Pulmonary artery endothelial cell (primary cell): ENCODE results near the gene SPOCD1. TPM values are rescaled to one million over a fixed set of nuclear protein-coding genes. Genes with fewer than 3 reads are reported as not detected.

Experiments used
- DNase-seq: peaks from one replicate; pipeline ENCODE4 v3.0.0-alpha.2; 2011; ENCODE audit warnings: low read depth, low spot score
- total RNA-seq: library from RNA; depleted of rRNA; stranded (reverse); fragments of >200 nt; gene quantifications from 2 replicates; pipeline ENCODE4 v1.2.3, GENCODE V29; 2014

The SPOCD1 gene
- total RNA-seq, 1 donor from 2014 or later: 74.8 TPM

- DNase-seq: no peak
These were observed 57.8 kb downstream of the SPOCD1 start for GRCh38 chr1:31757989-31758388.

DNA sequence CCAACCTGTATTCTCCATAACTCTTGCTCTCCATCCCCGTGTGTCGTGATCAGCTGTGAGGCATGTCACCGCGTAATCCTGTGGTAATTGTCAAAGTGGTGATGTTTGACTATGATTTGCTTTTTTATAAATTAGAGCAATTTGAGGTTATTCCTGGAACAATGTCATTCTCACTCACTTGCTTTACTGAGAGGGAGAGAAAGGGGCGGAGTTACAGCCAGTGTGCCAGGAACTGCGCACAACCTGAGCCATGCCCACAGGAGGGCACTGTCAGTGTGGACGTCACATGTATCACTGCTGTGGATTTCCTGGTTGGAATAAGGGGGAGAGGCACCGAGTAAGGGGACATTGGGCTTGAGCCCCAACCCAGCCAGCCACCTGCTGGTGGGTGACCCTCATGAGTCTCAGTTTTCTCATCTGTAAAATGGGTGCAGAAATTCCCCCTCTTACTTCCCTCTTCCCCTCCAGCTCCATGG, 58.6 kb downstream of the SPOCD1 start:
- no peak for DNase-seq

GRCh38 chr1:31756578-31756977, 59.2 kb downstream of the SPOCD1 start:
- DNase-seq: no peak

GRCh38 chr1:31755850-31756492, 59.9 kb downstream of the SPOCD1 start:
- DNase-seq: no peak

GRCh38 chr1:31755197-31755611, 60.6 kb downstream of the SPOCD1 start:
- no peak for DNase-seq

DNA sequence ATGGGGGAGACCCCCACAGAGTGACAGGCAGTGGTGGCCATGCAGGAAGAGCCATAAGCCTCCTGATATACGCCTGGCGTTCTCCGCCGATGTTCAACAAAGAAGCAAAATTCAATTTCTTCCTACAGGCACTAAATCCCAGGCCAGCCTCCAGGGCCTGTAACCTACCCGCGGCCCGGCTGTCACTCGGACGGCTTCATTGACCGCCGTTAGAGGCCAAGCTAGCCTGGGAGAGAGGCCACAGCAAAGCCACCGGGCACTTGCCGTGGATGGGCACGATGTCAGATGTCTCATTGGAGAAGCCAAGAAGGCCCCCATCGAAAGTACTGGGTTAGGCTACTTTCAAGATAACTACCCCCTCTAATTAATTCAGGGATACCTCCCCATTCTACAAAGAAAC, 61.4 kb downstream of the SPOCD1 start:
- DNase-seq: no peak

DNA sequence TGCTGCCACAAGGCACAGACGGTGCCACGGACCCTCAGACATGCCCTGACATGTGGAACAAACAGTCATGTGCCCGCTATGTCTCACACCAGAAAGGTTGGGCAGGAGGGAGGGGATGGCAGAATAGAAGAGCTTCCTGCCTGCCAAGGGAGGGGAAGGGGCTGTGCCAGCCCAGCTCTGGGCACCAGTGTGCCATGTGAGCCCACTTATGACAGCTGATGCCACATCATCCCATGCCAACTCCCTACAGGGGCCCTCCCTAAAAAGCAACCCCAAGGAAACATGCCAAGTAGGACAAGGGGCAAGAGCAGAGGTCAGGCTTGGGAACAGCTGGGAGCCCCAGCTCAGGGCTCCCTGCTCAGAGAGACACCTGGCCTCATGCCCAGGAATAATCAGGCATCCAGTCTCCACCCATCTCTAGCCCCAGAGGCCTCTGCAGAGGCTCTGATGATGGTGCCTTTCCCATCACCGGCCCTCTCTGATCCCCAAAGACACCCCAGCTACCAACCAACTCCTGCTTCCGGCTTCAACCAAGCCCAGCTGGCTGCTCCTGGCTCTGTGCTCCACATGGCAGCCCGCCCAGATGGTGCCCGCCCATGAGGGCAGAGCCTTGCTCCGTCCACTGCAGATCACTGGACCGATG, 62.0 kb downstream of the SPOCD1 start:
- DNase-seq: no peak

DNA sequence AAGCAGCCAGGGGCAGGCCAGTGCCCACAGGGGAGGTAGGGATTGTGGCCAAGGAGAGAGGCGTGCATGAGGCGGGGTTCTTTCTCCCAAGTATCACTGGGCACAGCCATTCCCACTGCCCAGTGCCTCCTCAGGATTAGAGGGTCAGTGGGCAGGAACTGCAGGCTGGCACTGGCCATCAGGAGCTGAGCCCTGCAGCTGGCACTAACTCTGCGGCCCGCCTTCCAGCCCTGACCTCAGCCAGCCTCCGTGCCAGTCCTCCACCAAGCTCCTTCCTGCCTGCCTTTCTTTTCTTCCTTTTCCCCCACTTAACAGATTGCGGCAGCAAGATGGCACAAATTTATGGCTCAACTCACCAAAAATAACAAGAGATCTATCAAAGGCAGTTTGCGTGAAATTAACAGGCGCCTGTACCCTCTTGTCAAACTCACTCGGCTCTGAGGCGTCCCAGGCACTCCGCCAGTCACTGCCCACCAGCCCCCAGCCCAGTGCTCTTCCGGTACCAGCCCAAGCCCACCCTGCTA, 62.8 kb downstream of the SPOCD1 start:
- DNase-seq: no peak

DNA sequence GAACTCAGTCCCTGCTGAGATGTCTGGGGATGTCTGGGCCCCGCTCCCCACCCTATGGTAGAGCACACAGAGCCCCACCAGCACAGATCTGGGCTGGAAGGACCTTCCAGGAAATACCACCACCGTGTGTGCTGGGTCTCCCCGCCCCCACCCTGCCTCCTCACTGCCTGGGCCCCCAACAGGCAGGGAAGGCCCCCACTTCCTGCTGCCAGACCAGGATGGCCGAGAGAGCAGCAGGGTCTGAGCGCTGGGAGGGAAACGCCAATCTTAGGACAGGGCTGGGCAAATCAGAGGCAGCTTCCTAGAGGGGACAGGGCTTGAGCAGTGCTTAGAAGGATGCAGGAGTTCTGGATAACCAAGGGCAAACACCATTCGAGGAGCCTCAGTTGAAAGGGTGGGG, 63.6 kb downstream of the SPOCD1 start:
- DNase-seq: no peak

- no peak for DNase-seq
These were observed 64.0 kb downstream of the SPOCD1 start for GRCh38 chr1:31751822-31752241.

- no peak for DNase-seq
These were observed 64.8 kb downstream of the SPOCD1 start for GRCh38 chr1:31750858-31751510.

GRCh38 chr1:31749785-31750735, 65.8 kb downstream of the SPOCD1 start:
- DNase-seq: no peak

GRCh38 chr1:31748365-31748764, 67.5 kb downstream of the SPOCD1 start:
- no peak for DNase-seq

- no peak for DNase-seq
These were observed 68.5 kb downstream of the SPOCD1 start for GRCh38 chr1:31747304-31747703.

DNA sequence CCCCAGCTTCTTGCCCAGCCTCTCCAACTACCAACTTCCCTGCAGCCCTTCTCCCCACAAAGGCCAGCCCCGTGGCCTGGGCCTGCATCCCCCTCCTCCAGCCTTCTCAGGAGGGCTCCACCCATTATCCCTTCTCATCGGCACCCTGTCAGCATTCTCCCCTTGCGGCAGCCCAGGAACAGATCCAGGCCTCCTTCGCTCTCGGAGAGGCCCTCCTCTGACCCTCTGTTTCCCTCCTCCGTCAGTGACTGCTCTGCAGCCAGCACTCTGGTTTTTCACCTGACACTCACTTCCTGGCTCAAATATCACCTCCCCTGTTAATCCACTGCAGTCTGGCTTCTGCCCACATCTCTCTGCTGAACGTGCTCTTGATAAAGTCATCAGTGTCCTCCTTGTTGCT, 69.1 kb downstream of the SPOCD1 start:
- no peak for DNase-seq

DNA sequence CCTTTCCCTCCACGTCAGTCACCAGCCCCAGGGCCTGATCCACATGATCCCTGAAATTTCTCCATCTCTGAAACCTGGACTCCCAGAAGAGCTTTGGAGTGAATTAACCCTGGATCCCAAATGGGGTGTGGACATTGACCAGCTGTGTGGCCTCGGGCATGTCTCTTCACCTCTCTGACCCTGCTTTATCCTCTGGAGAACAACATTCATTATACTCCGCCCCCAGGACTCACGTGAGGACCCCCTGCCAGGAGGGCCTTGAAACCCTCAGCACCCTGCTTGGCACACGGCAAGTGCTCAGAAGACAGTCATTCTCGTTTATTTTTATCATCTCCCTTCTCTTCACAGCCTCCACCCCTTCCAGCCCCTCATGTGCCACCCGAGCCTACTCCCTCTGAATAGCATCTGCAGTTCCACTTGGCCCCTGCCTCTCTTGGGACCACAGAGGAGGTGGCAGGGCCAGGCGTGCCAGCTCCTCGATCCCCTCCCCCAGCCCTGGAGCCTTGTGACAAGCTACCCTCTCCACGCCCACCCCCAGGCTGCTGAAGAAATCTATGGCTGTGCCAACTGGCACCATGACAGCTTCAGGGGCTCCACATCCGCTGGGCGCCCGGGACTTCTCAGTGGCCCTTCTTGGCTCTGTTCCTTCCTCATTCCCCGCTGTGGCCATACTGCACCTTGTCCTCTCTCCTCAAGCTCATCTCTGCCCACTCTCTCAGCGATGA, 69.7 kb downstream of the SPOCD1 start:
- no peak for DNase-seq

GRCh38 chr1:31745096-31745945, 70.5 kb downstream of the SPOCD1 start:
- DNase-seq: peak; percentile 19

GRCh38 chr1:31744165-31744888, 71.5 kb downstream of the SPOCD1 start:
- no peak for DNase-seq
